Hepatocyte (in vitro differentiated cells): ENCODE results near the gene RPS21. TPM values are rescaled to one million over a fixed set of nuclear protein-coding genes. Genes with fewer than 3 reads are reported as not detected.

ENCODE experiments used
- DNase-seq: peaks from one replicate; pipeline ENCODE4 v3.0.0-alpha.2; 2016; ENCODE audit warnings: low spot score
- H2AFZ ChIP-seq: fragments of 200-600 bp; sonication (generic); 2 replicates; pipeline ENCODE4 v1.6.0; 2016; ENCODE audit warnings: antibody characterized with exemption, mild to moderate bottlenecking
- H3K27ac ChIP-seq: fragments of 200-600 bp; sonication (generic); 2 replicates; pipeline ENCODE4 v1.5.1; 2016; ENCODE audit warnings: mild to moderate bottlenecking
- H3K27me3 ChIP-seq: fragments of 200-600 bp; sonication (generic); 2 replicates; pipeline ENCODE4 v1.6.1; 2016
- H3K36me3 ChIP-seq: fragments of 200-600 bp; sonication (generic); replicated peaks from 2 replicates; pipeline ENCODE4 v1.5.1; 2016; ENCODE audit warnings: low read depth; ENCODE audit not compliant: insufficient read depth
- H3K4me1 ChIP-seq: fragments of 200-600 bp; sonication (generic); 2 replicates; pipeline ENCODE4 v1.5.1; 2016; ENCODE audit warnings: mild to moderate bottlenecking, moderate library complexity; ENCODE audit not compliant: insufficient read depth
- H3K4me2 ChIP-seq: fragments of 200-600 bp; sonication (generic); 2 replicates; pipeline ENCODE4 v1.6.0; 2016
- H3K4me3 ChIP-seq: fragments of 200-600 bp; sonication (generic); 2 replicates; pipeline ENCODE4 v1.5.1; 2016; ENCODE audit warnings: mild to moderate bottlenecking
- H3K79me2 ChIP-seq: fragments of 200-600 bp; sonication (generic); 2 replicates; pipeline ENCODE4 v1.6.0; 2017; ENCODE audit warnings: mild to moderate bottlenecking
- H3K9me2 ChIP-seq: fragments of 200-600 bp; sonication (generic); replicated peaks from 2 replicates; pipeline ENCODE4 v1.6.0; 2017; ENCODE audit warnings: mild to moderate bottlenecking; ENCODE audit not compliant: insufficient read depth
- H3K9me3 ChIP-seq: fragments of 200-600 bp; sonication (generic); 2 replicates; pipeline ENCODE4 v1.5.1; 2016; ENCODE audit warnings: low read depth, mild to moderate bottlenecking
- H4K20me1 ChIP-seq: fragments of 200-600 bp; sonication (generic); 2 replicates; pipeline ENCODE4 v1.6.0; 2016; ENCODE audit warnings: mild to moderate bottlenecking; ENCODE audit not compliant: insufficient read depth, poor library complexity, severe bottlenecking
- EZH2 ChIP-seq: fragments of 200-600 bp; sonication (generic); IDR thresholded peaks from 2 replicates; pipeline ENCODE4 v1.6.1; 2016; ENCODE audit warnings: antibody characterized with exemption, mild to moderate bottlenecking, borderline replicate concordance
- EZH2phosphoT487 ChIP-seq: fragments of 200-600 bp; sonication (generic); IDR thresholded peaks from one replicate; pipeline ENCODE4 v1.6.1; 2018; ENCODE audit warnings: antibody characterized with exemption, mild to moderate bottlenecking, low read depth, moderate library complexity; ENCODE audit not compliant: unreplicated experiment, severe bottlenecking
- WGBS: methylation state at CpG from one replicate; pipeline ENCODE4 v1.1.6; 2016; ENCODE audit warnings: low lambda C conversion rate; ENCODE audit errors: missing lambda C conversion rate; 5-methylcytosine and 5-hydroxymethylcytosine counted together
- polyA plus RNA-seq: library from polyadenylated mRNA; unstranded; fragments of >200 nt; fragmentation: Nextera tagmentation; extraction: Ambion mirVana; gene quantifications from 2 replicates; pipeline ENCODE4 v1.2.1, GENCODE V29; 2016
- total RNA-seq: library from RNA; depleted of rRNA; stranded (reverse); fragments of >200 nt; gene quantifications from 2 replicates; pipeline ENCODE4 v1.2.3, GENCODE V29; 2014
- TF ChIP-seq, protein P1 (sequence below): fragments of 200-600 bp; sonication (generic); IDR thresholded peaks from 2 replicates; pipeline ENCODE4 v1.5.1; 2016; ENCODE audit warnings: antibody characterized with exemption, mild to moderate bottlenecking; ENCODE audit not compliant: poor library complexity

RPS21 gene
- total and polyA plus RNA-seq, 2 experiments from 2014 or later = 460 to 1,754 TPM

DNA sequence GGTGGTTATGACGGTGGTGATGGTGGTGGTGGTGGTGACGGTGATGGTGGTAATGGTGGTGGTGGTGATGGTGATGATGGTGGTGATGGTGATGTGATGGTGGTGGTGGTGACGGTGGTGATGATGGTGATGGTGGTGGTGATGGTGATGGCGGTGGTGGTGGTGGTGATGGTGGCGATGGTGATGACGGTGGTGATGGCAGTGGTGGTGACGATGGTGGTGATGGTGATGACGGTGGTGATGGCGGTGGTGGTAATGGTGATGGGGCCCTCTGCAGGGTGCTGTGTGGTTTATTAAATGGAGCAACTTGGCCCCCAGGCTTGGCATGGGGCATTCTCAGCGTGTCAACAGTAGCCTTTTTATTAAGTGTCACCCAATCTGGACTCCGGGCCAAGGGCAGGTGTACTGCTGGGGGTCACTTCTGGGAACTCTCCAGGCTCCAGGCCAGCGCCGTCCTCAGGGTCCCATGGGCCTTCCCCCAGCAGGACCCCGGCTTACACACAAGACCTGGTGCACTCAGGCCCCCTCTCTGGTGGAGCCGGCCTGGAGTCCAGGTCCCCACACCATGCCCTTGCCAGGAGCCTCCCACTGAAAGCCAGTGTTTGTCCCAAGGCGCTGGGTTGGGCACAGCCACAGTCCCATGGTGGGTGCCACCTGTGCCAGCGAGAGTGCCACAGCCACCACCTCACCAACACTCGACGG, 11.4 kb downstream of the RPS21 start:
- Histone ChIP-seq H3K4me2 (no peak overlapping the region), H3K4me3 (no peak overlapping the region), H2AFZ (no peak overlapping the region), H3K9me2 (no peaks in the 10 kb centered on the region), H3K9me3 (no peaks in the 10 kb centered on the region), H3K4me1 (no peaks in the 10 kb centered on the region), H3K27ac (no peak overlapping the region), H3K27me3 (no peaks in the 10 kb centered on the region), H3K79me2 (peaks cover 3% of the 10 kb centered on the region), H3K36me3 (no peaks in the 10 kb centered on the region), H4K20me1 (no peaks in the 10 kb centered on the region)
- TF ChIP-seq EZH2phosphoT487 (no peak), EZH2 (no peak)
- TF ChIP-seq, protein P1, sequence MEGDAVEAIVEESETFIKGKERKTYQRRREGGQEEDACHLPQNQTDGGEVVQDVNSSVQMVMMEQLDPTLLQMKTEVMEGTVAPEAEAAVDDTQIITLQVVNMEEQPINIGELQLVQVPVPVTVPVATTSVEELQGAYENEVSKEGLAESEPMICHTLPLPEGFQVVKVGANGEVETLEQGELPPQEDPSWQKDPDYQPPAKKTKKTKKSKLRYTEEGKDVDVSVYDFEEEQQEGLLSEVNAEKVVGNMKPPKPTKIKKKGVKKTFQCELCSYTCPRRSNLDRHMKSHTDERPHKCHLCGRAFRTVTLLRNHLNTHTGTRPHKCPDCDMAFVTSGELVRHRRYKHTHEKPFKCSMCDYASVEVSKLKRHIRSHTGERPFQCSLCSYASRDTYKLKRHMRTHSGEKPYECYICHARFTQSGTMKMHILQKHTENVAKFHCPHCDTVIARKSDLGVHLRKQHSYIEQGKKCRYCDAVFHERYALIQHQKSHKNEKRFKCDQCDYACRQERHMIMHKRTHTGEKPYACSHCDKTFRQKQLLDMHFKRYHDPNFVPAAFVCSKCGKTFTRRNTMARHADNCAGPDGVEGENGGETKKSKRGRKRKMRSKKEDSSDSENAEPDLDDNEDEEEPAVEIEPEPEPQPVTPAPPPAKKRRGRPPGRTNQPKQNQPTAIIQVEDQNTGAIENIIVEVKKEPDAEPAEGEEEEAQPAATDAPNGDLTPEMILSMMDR = no peak
- WGBS = 89% methylated on average over 12 of the region's 19 CpGs
- DNase-seq = no peak

DNA sequence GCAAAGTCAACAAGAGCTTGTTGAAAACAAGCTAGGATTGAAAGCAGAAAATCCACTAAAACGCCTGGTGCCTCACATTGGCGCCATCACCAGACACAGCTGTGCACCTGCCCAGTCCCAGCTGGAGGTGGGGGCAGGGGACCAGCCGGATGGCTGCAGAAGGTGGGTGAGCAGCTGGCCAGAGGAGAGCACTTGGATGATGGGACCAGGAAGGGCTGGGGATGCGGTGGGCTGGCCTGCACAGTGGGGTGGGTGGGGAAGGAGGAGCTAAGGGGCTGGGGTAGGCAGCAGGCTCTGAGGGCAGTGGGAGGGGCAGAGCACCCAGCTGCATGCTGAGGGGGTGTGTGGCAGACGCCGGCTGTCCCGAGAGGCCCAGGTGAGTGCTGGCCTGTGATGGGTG, 13.1 kb downstream of the RPS21 start:
- TF ChIP-seq EZH2 (no peak), EZH2phosphoT487 (no peak)
- TF ChIP-seq, protein P1 = no peak
- Histone ChIP-seq H2AFZ (no peak overlapping the region), H3K4me1 (no peaks in the 10 kb centered on the region), H3K27ac (no peak overlapping the region), H3K4me2 (no peak overlapping the region), H3K36me3 (no peaks in the 10 kb centered on the region), H3K9me2 (no peaks in the 10 kb centered on the region), H4K20me1 (no peaks in the 10 kb centered on the region), H3K9me3 (no peaks in the 10 kb centered on the region), H3K79me2 (peaks cover 21% of the 10 kb centered on the region), H3K4me3 (no peak overlapping the region), H3K27me3 (no peaks in the 10 kb centered on the region)
- no peak for DNase-seq
- WGBS = 88% methylated on average over 4 of the region's 7 CpGs

DNA sequence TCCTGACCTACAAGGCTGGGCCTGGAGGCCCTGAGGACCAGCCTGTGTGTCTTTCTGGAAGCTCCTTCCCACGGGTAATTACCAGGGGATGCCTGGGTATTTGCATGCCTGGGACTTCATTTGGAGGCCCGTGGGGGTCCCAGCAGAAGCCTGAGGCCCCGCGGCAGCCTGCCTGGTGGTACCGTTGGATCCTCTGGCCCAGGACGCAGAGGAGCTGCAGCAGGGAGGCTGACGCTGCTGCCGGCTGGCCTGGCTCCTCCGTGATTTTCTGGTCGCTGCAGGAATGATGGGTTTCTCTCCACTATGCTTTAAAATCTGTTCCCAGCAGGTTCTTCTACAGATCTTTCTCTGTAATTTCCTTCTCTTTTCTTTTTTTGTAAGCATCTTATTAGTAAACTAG, 13.6 kb downstream of the RPS21 start:
- Histone ChIP-seq H3K9me3 (no peaks in the 10 kb centered on the region), H2AFZ (no peak overlapping the region), H3K4me3 (no peak overlapping the region), H3K36me3 (no peaks in the 10 kb centered on the region), H3K27ac (no peak overlapping the region), H3K79me2 (peaks cover 25% of the 10 kb centered on the region), H4K20me1 (no peaks in the 10 kb centered on the region), H3K4me1 (peaks cover 2% of the 10 kb centered on the region), H3K4me2 (no peak overlapping the region), H3K9me2 (no peaks in the 10 kb centered on the region), H3K27me3 (no peaks in the 10 kb centered on the region)
- TF ChIP-seq EZH2 (no peak), EZH2phosphoT487 (no peak)
- TF ChIP-seq, protein P1 = no peak
- DNase-seq = no peak
- WGBS = 95% methylated on average over 9 of the region's 10 CpGs
